ENCODE results near the gene SLC44A5.

DNA sequence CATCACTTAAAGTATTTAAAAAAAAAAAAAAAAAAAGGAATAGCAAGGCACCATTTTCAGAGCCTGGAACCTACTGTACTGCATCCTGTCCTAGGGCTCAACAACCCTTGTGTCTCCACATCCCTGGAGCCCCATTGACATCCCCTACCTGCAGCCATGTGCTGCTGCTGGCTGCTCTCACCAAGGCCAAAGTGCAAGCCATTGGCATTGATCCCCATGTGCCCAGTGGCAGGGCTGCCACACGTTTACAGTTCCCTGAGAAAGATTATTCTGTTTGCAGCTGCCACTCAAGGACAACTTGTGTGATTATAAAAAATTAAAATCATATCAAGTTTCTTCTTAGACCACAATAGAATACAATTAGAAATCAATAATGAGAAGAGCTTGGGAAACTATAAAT, 346.8 kb downstream of the SLC44A5 start:
- TF ChIP-seq POLR2A (IDR thresholded peaks at IDR 0.05; ENCODE audit: low read length) (no peak), GATA1 (IDR thresholded peaks at IDR 0.05; ENCODE audit: low read depth, low read length) (no peak)

All from erythroblast (primary cell).